Measurements from ENCODE around the gene PRMT1. TPM values are rescaled to one million over a fixed set of nuclear protein-coding genes. Genes with fewer than 3 reads are reported as not detected.

PRMT1 gene
- polyA plus RNA-seq, 3 donors: 60.1 to 94.4 (median 74.3) TPM

- 6% methylated on average over 3 of the region's 5 CpGs for WGBS (ENCODE audit: insufficient coverage)
- Mint-ChIP-seq H3K36me3 (peaks cover 24 to 34% of the 10 kb centered on the region in 2 donors), H3K4me1 (peaks cover 49% of the 10 kb centered on the region), H3K9me3 (peaks cover 0 to 2% (median 0%) of the 10 kb centered on the region in 7 donors), H3K27me3 (ENCODE audit: low read depth in 3 of 3) (peaks cover 0 to 12% (median 9%) of the 10 kb centered on the region in 3 donors), H3K27ac (peak overlapping the region; percentile 91 to 100 (median 98)), H3K4me3 (peak overlapping the region; percentile 95 to 99)
- Histone ChIP-seq H3K4me1 (ENCODE audit: control insufficient read depth in 1 of 2, insufficient read depth in 2 of 2, low read length in 2 of 2) (peaks cover 45 to 50% of the 10 kb centered on the region in 2 donors), H3K27ac (ENCODE audit: low read depth in 1 of 2, low read length in 2 of 2) (peak overlapping the region; percentile 86 to 98), H3K9me3 (replicated peaks in 1 of 2; ENCODE audit: control insufficient read depth in 1 of 2, insufficient read depth in 1 of 2, low read length in 2 of 2) (no peaks in the 10 kb centered on the region), H4K20me1 (ENCODE audit: insufficient read depth, low read length) (peaks cover 30% of the 10 kb centered on the region), H3K4me2 (replicated peaks; ENCODE audit: extremely low read depth, low read length, poor library complexity, severe bottlenecking) (peak overlapping the region; percentile 94), H3K36me3 (replicated peaks in 1 of 2; ENCODE audit: control insufficient read depth in 1 of 2, insufficient read depth in 2 of 2, low read length in 2 of 2) (peaks cover 20 to 33% of the 10 kb centered on the region in 2 donors), H2AFZ (ENCODE audit: insufficient read depth, low read depth, low read length, poor library complexity, severe bottlenecking) (peak overlapping the region; percentile 94), H3K27me3 (ENCODE audit: control insufficient read depth in 2 of 2, insufficient read depth in 2 of 2, low read length in 2 of 2) (no peaks in the 10 kb centered on the region), H3K79me2 (ENCODE audit: insufficient read depth, low read length) (peaks cover 41% of the 10 kb centered on the region), H3K4me3 (replicated peaks in 1 of 3; ENCODE audit: low read depth in 2 of 3, low read length in 3 of 3) (peak overlapping the region; percentile 70 to 99 (median 98)), H3K9ac (ENCODE audit: insufficient read depth, low read length, poor library complexity, severe bottlenecking) (peak overlapping the region; percentile 98)
- no peak for TF ChIP-seq CTCF (IDR thresholded peaks at IDR 0.05)
- intact Hi-C loops (cut with micrococcal nuclease): loop anchor here (1.0 to 5.0 kb wide), 5 partner anchors 22 to 145 kb away; partner anchors contain the start of genes PRMT1 (in 2 of the 2), PRR12 (in 1 of the 2) and RPS11 (in 1 of the 2)
- DNase-seq: peak in 1 of 3 donors; percentile 23
Observed at GRCh38 chr19:49642492-49643035, 34.5 kb upstream of the PRMT1 start.

- H3K27ac ChIP-seq (ENCODE audit: low read depth in 1 of 2, low read length in 2 of 2): peak overlapping the region in 1 of 2 donors; percentile 98
- Mint-ChIP-seq H3K27me3 (ENCODE audit: low read depth in 3 of 3) (peaks cover 0 to 10% (median 9%) of the 10 kb centered on the region in 3 donors), H3K36me3 (peaks cover 24 to 40% of the 10 kb centered on the region in 2 donors), H3K9me3 (peaks cover 0 to 2% (median 0%) of the 10 kb centered on the region in 7 donors), H3K27ac (peak overlapping the region in 2 of 7 donors; percentile 7 to 53), H3K4me3 (no peak overlapping the region), H3K4me1 (peaks cover 40% of the 10 kb centered on the region)
- intact Hi-C loops (cut with micrococcal nuclease): loop anchor here (2.0 to 5.0 kb wide), 4 partner anchors 33 to 146 kb away; partner anchors contain the start of genes PRMT1 (in 2 of the 2), PRR12 (in 1 of the 2) and RPS11 (in 1 of the 2)
- H3K36me3 ChIP-seq (replicated peaks in 1 of 2; ENCODE audit: control insufficient read depth in 1 of 2, insufficient read depth in 2 of 2, low read length in 2 of 2): peaks cover 28 to 42% of the 10 kb centered on the region in 2 donors
- H3K4me1 ChIP-seq (ENCODE audit: control insufficient read depth in 1 of 2, insufficient read depth in 2 of 2, low read length in 2 of 2): peaks cover 36 to 41% of the 10 kb centered on the region in 2 donors
- H3K79me2 ChIP-seq (ENCODE audit: insufficient read depth, low read length): peaks cover 41% of the 10 kb centered on the region
- H3K4me2 ChIP-seq (replicated peaks; ENCODE audit: extremely low read depth, low read length, poor library complexity, severe bottlenecking): no peak overlapping the region
- DNase-seq: no peak
- WGBS (ENCODE audit: insufficient coverage): 89% methylated on average over 2 of the region's 2 CpGs
- H3K4me3 ChIP-seq (replicated peaks in 1 of 3; ENCODE audit: low read depth in 2 of 3, low read length in 3 of 3): peak overlapping the region in 1 of 3 experiments; percentile 99
- H3K9me3 ChIP-seq (replicated peaks in 1 of 2; ENCODE audit: control insufficient read depth in 1 of 2, insufficient read depth in 1 of 2, low read length in 2 of 2): no peaks in the 10 kb centered on the region
- H3K9ac ChIP-seq (ENCODE audit: insufficient read depth, low read length, poor library complexity, severe bottlenecking): no peak overlapping the region
- H3K27me3 ChIP-seq (ENCODE audit: control insufficient read depth in 2 of 2, insufficient read depth in 2 of 2, low read length in 2 of 2): no peaks in the 10 kb centered on the region
- TF ChIP-seq CTCF (IDR thresholded peaks at IDR 0.05): no peak
- H2AFZ ChIP-seq (ENCODE audit: insufficient read depth, low read depth, low read length, poor library complexity, severe bottlenecking): no peak overlapping the region
- peaks cover 38% of the 10 kb centered on the region for H4K20me1 ChIP-seq (ENCODE audit: insufficient read depth, low read length)
Observed at GRCh38 chr19:49643466-49643865, 33.6 kb upstream of the PRMT1 start.
